Activated T-cell treated with anti-CD3 and anti-CD28 coated beads for 48 hours (primary cell): ENCODE results near the gene ASB18.

Experiments
- DNase-seq: peaks from one replicate; pipeline ENCODE4 v3.0.0-alpha.2; 2020; ENCODE audit warnings: low read depth

ASB18 gene

DNA sequence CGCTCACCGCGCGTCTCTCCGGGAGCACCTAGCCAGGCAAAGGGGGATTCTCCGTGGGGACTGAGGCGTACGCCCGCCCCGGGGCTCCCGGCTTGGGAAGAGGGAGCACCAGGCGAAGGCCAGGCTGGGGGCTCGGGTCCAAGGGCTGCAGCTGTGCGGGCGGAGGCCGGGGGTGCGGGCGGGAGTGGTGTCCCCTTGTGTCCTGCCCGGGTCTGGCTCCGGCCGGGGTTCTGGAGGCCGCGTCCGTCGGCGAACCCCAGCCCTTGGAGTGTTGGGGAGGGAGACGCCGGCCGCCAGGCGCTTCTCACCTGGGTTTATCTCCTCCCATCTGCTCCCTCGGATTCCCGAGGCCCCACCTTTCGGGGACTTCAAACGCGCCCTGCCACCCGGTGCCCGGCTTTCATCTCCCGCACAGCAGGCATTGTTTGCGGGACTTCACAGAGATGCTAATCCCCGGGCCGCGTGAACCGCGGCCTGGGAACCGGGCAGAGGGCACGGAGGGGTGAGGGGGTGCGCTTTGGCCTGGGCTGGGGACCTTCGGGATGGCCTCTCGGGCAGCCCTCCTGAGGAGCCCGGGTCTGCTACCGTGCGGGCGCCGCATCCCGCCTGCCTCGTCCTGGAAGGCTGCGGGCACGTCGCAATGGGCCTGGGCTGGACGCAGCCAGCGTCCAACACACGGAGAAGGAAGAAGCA is 91.0 kb downstream of the ASB18 start:
- DNase-seq = no peak

DNA sequence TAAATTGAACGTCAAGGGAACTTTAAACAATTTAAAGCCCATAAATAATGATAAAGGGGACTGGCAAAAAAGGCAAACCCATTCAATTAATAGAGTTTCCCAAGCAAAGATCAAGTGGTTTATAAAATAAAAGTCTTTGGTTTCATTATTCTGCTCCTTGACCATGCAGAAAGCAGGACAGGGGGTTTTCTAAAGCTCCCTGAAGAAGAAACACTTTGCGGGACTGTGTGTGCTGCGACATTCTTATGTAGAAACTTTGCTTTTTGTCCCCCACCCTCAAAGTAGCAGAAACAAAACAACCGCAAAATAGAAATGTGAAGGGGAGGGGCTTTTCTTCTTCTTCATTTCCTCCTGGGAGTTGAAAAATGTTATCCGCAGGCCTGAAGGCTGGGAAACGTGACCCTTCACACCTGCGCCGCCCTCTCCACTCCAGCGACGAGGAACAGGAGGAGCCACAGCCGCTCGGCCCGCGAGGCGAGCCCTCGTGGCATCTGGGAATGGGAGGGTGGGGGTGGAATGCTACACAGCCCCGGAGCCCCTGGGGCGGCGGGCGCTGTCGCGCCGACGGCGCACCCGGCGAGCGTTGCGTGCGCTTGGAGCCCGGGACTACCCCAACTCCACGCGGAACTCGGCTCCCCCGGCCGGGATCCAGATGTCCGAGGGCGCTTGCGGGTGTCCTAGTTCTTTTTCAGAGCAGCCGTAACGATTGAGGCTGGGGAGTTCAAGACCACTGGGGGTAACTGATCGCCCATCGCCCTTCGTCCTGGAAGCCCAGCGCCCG is 91.8 kb downstream of the ASB18 start:
- no peak for DNase-seq

DNA sequence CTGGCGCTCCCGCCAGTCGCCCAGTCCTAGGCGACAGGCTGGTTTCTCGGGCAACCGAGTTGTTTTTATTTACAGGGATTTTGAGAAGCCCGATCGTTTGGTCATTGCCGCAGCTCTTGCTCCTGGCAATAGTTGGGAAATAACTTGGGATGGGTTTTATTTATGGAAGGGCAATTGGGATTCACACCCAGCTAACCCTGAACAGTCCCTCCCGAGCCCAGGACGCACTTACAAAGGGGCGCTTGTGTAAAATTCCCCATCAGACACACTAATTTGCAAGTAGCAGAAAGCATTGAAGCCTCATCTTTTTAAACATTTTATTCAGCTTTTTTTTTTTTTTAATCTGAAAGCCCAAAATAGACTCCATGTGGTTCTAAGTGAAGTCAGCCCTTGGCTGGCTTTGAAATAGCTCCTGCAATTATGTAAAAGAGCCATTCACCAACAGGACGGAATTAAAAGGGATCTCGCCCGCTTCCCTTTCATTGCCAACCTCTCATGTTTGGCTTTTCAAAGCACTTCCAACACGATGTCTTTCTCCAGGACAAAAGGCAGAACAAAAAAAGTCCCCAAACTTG is 92.4 kb downstream of the ASB18 start:
- DNase-seq = no peak

DNA sequence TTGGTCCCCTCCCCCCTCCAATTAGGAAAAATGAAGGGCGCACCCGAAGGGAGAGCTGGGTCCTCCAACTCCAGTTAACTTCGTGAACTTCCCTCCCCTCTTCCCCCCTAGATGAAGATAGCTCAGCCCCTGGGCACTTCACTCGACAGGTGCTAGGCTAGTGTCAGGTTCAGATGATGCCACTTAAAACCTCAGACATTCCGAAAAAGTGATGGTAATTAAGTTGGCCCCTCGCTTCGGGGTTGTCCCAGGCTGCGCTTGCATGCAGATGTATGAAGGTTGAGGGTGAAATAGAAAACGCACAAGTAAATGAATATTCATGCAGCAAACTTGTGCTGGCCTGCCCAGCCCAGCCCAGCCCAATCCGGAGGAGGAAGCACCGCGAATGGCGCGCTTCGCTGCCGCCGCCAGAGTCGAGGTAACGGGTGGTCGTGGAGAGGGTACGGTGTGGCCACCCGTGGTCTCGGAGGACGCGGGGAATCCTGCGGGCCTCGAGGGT is 93.0 kb downstream of the ASB18 start:
- DNase-seq = no peak

DNA sequence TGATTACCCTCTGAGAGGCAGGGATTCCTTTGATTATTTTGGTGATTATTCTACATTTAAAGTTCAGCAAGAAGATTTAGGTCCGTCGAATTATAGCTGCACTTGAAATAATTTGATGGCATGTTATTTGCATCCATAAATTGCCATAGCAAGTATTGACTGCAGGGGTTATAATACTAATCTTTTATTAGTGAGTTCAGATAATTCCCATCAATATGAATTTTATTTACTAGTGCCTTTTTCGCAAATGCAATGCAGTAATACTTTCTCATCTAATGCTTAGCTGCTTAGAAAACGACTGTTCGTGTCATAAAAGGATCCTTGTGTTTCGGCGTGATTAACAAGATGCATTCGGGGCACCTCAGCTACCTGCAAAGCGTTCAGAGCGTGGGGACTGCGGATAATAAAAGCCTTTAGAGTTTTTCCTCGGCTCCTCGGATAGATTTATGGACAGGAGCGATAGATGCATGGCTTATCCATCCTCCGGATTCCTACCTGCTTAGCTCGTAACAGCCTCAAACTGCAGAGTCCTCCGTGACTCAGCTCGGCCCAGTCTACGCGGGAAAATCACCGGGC is 93.5 kb downstream of the ASB18 start:
- DNase-seq = no peak

DNA sequence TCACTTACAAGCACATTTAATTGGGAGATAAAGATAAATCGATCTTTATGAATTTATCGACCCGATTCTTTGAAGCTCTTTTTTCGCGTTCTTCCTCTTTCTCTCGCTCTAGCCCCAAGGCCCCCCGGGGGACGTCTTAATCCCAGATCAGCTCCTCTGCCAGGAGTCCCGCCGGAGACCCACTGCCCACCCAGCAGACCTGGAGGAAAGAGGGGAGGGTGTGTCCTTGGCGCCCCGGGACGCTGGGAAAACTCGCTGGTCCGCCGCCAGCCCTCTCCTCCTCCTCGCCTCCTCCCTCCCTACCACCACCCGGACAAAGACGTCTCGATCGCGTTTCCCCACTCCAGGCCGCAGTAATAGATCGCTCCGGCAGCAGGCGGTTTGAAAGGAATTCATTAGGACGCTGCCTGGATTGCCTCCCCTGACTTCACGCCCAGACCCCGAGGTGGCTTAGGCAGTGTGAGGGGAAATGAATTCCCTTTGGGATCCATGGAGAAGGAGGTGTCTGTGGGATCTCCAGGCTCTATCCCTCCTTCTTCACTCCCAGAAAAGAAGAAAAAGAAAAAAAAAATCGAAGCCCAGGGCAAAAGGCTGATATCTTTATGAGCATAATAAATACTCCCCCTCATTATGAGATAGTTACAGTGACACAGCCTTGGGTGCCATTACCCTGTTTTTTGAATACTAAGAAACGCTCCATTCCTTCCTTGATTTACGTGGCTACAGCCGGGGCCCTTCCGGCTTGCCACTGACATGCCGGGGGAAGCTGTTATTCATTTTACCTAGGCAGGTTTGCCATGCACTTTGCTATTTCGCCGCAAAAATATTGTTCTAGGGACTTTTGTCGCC is 94.2 kb downstream of the ASB18 start:
- no peak for DNase-seq

DNA sequence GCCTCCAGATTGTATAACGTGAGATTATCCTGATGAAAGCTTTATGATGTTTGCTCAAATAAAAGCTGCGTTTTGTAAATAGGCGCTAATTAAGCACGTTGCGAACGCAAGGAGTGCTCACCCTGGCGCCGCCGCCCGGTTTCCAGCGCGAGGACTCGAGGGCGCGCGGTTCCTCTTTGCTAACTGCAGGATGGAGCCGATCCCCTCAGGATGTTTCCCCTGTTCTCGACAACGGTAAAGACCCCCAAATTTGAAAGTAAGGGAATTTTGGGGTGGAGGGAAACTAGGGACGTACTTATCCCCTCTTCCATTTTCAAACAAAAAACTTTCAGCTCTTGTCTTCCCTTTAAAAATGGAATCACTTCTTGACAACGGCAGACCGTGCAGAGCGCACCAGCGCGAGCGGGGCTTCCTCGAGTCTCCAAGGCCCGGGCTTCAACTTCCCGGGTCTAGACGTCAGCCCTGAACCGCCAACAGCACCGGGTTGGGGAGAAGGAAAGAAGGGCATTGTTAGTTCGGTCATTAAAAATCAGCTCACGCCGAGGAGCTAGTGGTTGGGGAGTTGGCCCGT is 95.0 kb downstream of the ASB18 start:
- DNase-seq = no peak

DNA sequence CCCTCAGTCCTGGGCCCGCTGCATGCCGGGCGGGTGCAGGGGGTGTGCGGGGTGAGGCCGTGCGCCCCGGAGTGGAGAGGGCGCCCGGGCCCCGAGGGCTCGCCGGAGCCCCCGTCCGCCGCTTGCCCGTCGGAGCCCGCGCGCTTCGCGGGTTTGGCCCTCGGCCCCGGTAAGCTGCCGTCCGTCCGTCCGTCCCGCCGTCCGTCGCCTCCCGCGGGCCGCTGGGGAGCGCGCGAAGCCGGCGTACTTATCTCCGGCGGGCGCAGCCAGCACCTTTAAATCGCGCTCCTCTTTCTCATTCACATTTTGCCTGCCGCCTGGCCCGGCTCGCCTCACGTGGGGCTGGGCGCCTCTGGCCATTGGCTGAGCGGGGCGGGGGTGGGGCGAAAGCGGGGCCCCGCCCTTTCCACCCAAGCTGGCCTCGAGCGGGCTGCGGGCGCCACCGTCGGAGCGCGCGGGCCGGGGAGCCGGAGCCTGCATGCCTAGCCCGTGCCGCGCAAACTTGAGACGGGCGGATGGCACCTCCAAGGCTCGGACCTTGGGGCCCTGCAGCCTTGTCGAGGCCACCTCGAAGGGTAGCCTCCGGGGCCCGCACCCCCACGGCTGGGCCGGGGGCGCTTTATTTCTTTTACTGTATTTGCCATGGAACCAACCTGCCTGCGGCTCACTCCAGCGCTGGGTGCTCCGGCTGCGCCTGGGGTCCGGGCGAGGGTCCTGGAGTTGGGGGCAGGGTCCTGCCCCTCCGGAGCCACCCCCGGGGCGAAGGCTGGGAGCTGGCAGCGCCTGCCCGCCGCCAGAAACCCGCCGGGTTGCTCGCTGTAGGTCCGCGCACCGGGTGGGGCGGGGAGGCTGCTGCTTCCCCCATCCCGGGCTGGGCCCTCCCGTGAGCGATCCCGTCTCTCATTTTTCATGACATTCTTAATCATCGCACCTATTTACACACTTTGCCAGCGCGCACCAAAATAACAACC is 95.8 kb downstream of the ASB18 start, which contains the start of gene GBX2:
GBX2 (minus strand) TSS at position 277 of the 971 bp plus-strand sequence. CDS start 415 bp downstream, outside the sequence.
- DNase-seq = no peak

DNA sequence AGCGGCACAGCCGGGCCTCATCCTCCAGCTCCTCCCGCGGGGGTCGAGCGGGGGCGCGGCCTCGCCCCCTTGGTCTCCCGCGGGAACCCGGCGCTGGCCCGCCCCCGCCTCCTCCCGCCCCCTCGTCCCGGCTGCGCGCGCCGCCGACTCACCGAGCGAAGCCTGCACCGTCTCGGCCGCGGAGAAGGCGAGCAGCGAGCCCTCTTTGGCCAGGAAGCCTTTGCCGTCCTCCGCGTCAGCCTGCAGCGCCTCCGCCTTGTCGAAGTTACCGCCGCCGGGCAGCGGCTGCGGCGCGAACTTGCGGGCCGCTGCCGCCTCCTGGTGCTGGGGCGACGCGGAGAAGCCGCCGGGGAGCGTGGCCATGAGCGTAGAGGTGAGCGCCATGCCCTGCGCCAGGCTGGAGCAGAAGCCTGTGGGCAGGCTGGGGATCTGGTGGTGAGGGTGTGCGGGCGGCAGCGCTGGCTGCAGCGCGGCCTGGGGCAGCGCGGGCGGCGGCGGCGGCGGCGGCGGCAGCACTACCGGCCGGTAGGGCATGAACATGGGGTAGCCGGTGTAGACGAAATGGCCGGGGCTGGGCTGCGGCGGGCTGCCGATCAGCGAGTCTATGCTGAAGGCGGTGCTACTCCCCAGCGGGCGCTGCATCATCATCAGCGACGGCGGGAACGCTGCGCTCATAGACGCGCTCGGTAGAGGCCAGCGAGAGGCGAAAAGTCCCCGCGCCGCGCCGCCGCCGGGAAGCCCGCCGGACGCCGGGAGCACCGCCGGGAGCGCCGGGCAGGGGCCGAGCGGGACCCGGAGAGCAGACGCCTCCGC is 96.7 kb downstream of the ASB18 start:
- DNase-seq = no peak

DNA sequence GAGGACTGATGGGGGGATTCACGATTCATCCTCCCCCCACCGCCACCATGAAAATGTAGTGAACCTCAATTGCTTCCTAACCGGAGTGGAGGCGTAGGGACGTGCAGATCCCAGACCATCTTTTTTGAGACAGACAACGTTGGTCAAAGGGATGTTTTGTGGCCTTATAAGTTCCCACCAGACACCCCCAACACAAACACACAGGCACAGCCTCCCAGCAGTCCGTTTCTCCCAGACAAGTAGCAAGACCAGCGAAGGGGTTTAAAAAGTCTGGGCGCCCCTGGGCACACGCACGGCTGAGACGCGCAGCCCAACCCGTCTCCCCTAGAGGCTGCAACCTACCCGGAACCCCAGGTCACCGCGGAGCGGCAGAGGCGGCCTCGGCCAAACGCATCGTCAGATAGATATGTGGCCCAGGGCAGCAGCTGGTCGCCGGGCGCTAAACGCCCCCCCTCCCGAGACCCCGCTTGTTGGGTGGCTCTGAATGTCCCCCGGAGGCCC is 97.4 kb downstream of the ASB18 start:
- no peak for DNase-seq

DNA sequence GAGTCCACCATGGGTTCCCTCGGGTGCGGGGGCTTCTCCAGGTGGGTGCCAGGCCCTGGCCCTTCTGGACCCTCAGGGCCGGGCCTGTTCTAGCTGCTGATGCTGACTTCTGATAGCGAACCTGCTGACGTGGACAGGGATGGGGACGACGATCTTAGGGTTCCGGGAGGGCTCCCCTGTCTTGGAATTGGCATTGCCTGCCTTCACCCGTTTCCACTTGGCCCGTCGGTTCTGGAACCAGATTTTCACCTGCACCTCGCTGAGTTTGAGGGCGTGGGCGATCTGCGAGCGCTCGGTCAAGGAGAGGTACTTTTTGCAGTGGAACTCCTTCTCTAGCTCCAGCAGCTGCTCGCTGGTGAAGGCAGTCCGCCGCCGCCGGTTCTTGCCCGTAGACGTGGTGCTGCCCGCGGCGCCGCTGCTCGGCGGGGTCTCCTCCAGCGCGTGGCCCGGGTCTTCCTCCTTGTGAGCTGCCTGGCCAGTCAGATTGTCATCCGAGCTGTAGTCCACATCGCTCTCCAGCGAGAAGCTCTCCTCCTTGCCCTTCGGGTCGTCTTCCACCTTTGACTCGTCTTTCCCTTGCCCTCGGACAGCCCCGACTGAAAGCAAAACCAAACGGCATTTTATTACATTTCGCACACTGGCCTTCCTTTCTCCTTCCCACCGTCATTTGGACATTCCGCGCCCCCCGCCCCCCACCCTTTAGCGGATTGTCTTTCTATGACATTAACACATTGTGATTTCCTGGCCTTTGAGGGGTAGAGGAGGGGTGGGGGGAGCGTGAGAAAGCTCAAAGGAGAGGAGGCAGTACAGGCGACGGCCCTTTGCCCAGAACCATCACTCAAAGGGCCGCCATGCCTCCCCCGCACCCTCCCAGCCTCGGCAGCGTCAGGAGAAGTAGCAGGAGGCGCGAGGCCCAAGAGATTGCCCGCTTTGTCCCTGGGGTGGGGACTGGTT is 98.1 kb downstream of the ASB18 start:
- DNase-seq = no peak

DNA sequence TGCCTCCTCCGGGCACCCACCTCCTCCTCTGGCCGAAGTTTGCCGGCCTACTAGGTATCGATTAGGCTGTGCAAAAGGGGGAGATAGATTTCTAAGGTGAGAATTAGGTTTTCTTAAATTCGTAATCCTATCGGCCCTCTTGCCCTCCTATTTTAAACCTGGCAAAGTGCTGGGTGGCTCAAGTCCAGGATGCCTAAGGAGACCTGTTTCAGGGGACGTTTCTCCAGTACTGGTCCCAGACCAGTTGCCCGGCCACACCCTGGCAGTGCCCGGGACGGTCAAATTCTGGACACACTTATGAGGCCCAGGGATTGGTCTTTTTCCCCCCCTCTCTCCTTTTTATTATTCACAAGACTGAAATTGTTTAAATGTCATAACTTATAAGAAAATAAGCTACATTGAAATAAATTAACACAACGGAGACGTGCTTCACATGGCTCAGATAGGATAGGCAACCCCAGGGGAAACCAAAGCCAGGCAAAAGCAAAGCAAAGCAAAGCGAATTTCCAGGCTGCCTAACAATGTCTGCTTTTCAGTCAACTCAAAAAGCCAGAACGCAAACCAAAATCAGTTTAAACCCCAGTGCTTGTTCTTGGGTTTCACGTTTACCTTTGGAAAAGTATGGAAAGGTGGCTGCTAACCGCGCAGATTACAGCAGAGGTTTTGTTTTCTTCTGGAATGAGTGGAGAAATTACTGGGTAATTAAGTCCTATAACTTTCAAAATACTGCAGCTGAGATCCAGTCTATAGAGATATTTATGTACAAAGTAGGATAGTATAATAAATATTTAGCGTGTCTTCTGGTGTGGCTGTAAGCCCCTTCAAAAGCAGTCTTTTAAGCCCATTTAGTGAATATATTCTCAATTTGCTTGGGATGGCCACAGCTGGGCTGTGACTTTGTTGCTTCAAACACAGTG is 99.0 kb downstream of the ASB18 start:
- DNase-seq = no peak

DNA sequence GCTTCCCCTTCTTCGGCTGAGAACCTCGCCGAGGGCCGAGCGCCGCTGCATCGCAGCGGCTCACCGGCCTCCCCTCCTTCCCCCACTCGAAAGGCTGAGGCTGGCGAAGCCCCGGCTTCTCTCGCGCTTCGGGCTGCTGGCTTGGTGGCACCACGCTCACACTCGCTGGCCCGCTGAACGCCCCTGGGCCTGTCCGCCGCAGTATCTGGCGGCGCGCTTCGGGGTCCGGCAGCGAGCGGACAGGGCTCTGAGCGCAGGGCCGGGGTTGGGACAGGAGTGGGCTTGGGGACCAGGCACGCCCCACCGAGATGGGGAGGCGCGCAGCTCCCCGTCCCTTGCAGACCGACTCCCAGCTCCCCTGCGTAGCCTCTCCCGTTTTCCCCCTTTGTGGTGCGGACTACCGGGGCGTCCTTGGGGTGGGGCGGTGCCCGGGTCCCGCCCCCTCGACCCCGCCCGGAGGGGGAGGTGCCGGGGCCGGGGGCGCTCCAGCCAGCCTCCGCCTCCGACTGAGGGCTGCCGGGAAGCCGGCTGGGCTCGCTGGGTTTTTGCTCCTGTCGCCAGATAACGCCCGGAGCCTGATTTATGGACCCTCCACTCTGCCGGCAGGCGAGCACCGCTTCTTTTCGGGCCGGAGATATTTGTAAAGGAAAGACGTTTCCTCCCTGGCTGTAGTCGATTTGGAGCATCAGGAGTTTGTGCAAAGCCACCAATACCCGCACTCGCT is 99.8 kb downstream of the ASB18 start:
- DNase-seq = no peak

DNA sequence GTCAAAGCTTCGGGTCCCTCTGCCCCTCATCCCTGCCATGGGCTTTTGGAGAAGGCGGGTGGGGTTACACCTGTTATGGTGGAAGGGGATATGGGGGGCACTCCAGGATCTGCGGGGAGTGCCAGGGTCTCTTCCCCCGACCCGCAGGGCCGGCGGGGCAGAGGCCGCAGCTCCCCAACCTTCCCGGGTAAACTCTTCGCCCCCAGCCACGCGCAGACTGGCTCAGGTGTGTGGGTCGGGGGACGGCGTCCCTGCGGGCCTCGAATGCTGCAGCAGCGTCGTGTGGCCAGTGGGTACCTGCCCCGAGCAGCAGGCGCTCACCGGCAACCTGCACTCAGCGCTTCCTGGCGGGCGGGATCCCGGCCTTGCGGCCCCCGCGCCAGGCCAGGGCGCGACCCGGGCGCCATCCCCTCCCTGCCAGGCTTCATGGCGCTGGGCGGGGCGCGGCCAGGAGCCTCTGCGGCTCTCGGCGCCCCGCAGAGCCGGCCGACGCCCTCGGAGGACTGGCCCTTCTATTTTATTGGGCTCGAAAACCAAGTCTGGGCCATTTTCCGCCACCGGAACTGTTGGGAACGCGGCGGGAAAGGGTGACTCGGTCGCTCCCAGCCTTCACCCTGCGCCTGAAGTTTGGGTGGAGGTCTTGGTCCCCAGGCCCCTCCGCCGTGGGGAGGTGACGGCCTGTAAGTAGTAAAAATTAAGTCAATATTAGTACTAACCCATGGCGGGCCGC is 100.6 kb downstream of the ASB18 start:
- DNase-seq = no peak

DNA sequence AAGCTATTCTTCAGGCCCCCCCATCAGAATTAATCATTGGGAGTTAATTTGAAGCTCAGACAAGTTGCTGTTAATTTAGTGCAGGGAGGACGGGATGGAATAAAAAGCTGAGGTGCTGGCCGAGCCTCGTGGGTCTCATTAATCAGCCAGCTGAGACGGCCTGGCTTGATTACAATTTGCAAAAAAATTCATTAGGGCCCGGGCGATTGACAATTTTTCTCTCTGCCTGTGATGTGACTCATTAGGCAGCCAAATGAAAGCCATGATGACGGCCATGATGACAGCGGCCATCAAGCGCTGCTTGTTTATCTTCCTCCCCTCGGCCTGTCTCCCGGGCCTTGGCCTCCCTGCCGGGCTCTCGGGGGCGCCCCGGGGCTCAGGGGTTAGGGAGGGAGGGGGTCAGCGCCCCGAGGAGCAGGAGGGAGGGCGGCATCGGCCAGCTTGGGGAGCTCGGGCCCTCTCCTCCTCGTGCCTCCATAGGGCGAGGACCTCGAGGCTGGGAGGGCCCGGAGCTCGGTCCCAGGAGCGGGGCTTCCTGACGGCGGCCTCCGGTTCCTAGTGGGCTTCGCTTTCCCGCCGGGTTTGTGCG is 101.2 kb downstream of the ASB18 start:
- no peak for DNase-seq
